ENCODE data around the gene CCDC88C. TPM values are rescaled to one million over a fixed set of nuclear protein-coding genes. Genes with fewer than 3 reads are reported as not detected.

CCDC88C gene
- polyA plus RNA-seq, 6 donors from 2014 or later: 13.5 to 35.0 (median 15.8) TPM

DNA sequence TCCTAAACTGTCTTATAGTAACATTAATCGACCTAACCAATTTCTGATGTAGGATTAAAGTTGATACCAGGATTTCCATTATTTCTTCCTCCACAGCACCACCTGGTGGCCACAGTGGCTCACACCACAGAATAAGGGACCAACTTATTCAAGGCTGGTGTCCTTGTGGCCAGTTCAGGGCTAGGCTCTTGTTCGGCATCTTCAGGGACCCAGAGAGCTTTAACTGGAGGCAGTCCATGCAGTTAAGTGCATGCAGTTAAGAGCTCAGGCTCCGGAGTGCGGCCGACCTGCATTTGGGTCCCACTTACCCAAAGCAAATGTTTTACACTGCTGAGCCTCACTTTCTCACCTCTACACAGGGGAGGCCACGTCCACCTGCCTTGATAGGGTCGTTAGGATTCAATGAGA is 131.1 kb downstream of the CCDC88C start:
- Mint-ChIP-seq H3K4me1 (peaks cover 22 to 32% (median 25%) of the 10 kb centered on the region in 3 donors), H3K4me3 (peak overlapping the region in 5 of 8 donors; percentile 6 to 84 (median 63)), H3K9me3 (peaks cover 0 to 3% (median 0%) of the 10 kb centered on the region in 7 donors), H3K27ac (peak overlapping the region in 3 of 6 donors; percentile 9 to 70 (median 44)), H3K36me3 (peaks cover 13 to 45% of the 10 kb centered on the region in 2 donors), H3K27me3 (no peaks in the 10 kb centered on the region)
- peak; percentile 74 to 80 for ATAC-seq (ENCODE audit: low read depth in 2 of 2)
- peak; percentile 58 for DNase-seq

DNA sequence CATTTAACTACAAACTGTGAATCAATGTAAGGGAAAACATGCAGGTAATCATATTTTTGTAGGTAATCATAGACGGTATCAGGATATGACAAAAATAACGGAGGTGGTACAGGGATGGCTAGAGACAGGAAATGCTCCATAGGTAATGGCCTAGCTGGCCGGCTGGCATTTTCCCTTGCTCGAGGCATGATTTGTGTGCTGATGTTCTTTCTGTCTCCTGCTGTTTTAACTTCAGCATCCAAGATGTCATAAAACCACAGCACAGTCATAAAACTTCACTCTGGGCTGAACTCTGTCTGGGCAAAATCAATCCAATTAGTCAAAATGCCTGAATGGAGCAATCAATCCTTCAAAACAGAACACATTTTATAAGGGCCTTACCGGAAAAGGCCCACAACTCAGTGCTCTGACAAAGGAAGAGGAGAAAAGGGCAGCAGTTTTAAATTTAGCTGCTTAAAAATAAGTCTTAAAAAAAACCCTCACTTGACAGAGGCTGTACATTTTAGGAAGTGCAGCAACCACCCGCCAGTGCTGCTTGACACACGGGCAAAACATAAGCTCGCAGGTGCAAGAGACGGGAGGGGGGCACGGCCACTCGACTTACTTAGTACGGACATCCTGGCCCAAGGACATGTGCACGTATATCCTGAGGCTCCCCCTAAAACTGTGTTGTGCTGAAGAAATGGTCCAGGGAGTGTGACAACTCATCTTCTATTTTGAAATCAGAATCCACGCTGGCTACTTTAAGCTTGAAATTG is 132.7 kb downstream of the CCDC88C start:
- peaks cover 13 to 45% of the 10 kb centered on the region in 2 donors for H3K36me3 Mint-ChIP-seq
- peak overlapping the region; percentile 3 to 87 (median 66) for H3K4me3 Mint-ChIP-seq
- H3K9me3 Mint-ChIP-seq: peaks cover 0 to 3% (median 0%) of the 10 kb centered on the region in 7 donors
- no peaks in the 10 kb centered on the region for H3K27me3 Mint-ChIP-seq
- H3K27ac Mint-ChIP-seq: peak overlapping the region; percentile 80 to 95 (median 88)
- peak; percentile 45 to 59 for ATAC-seq (ENCODE audit: low read depth in 2 of 2)
- DNase-seq: peak; percentile 15
- peaks cover 22 to 32% (median 25%) of the 10 kb centered on the region in 3 donors for H3K4me1 Mint-ChIP-seq

DNA sequence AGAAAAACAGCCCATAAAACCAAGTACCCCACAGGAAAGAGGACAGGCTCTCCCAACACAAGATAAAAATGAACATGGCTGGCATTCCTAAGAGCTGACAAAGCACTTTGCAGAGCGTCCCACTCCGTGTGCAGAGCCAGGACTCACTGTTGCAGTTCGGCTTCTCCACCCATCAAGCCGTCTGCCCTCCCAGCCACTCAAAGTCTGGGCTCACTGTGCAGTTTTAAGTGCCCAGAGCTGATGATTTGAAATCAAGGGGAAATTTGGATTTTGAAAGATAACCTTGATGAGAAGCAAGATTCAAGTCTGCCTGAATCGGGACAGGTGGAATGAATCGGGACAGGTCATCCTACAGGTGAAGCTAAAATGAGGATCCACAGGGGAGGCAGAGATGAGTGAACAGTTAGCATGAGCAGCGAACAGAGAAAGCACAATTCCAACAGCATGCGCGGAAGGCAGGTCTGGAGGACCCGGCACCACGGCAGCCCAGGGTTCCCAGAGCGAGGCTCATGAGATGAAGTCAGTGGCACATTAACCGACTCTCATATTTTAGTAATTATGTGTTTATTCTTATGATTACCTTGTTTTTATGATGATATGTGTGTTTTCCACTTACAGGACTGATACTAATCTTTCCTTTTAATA is 133.4 kb downstream of the CCDC88C start:
- no peak for DNase-seq
- Mint-ChIP-seq H3K27me3 (no peaks in the 10 kb centered on the region), H3K36me3 (peaks cover 9 to 42% of the 10 kb centered on the region in 2 donors), H3K4me3 (peak overlapping the region in 5 of 8 donors; percentile 13 to 75 (median 61)), H3K4me1 (peaks cover 22 to 32% (median 25%) of the 10 kb centered on the region in 3 donors), H3K27ac (peak overlapping the region in 5 of 6 donors; percentile 34 to 94 (median 79)), H3K9me3 (peaks cover 0 to 3% (median 0%) of the 10 kb centered on the region in 7 donors)
- ATAC-seq (ENCODE audit: low read depth in 2 of 2): no peak

DNA sequence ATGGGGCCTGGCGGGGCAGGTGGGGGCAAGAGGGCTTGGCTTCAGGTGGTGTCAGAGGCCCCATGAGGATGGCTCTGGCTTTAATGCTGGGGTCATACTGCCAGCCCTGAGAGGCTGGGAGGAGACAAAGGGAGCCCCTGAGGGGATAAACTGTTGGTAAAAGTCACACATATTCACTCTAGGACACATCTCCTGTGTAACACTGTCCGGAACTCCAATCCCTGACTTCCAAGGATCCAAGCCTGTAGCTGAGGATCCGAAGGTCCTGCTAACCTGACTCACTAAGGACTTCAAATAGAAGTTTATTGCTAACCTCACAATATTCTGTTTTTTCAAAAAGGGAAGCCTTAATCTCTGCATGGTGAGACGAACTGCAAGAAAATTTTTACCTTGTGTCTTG is 134.0 kb downstream of the CCDC88C start:
- peaks cover 0 to 3% (median 0%) of the 10 kb centered on the region in 7 donors for H3K9me3 Mint-ChIP-seq
- H3K4me3 Mint-ChIP-seq: peak overlapping the region in 1 of 8 donors; percentile 66
- H3K36me3 Mint-ChIP-seq: peaks cover 8 to 39% of the 10 kb centered on the region in 2 donors
- peaks cover 22 to 32% (median 25%) of the 10 kb centered on the region in 3 donors for H3K4me1 Mint-ChIP-seq
- DNase-seq (no peak), ATAC-seq (ENCODE audit: low read depth in 2 of 2) (no peak)
- peak overlapping the region in 5 of 6 donors; percentile 62 to 81 (median 75) for H3K27ac Mint-ChIP-seq
- no peaks in the 10 kb centered on the region for H3K27me3 Mint-ChIP-seq

DNA sequence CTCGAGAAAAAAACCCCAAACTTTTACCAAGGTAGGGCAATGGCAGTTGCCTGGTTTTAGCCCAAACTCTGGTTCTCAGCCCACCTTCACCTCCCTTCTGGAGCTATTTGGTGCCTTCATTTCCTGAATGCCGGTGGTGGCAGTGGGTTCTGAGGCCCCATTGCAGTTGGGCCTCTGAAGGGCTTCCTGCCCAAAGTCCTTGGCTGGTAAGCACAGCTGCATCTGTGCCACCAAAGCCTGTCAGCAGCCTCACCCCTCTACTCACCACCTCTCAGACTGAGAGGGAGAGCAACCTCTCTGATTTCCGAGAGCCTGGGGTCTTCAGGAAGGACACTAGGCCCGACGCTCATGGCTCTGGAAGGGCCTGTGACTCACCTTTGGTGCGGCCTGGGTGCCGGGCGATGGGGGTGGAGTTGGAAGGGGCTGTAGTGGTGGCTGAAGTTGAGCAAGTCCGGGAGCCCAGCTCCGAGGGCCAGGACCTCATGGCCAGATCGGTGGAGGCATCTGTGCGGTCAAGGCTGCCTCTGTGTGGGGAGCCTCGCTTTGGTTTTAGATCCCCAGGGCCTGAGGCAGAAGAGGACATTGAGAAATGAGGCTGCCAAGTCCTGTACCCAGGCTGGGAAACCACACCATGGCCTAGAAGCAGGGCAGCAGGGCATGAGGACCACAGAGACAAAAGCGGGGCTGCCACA is 134.5 kb downstream of the CCDC88C start:
- Mint-ChIP-seq H3K4me3 (no peak overlapping the region), H3K27me3 (no peaks in the 10 kb centered on the region), H3K4me1 (peaks cover 22 to 32% (median 25%) of the 10 kb centered on the region in 3 donors), H3K27ac (peak overlapping the region in 5 of 6 donors; percentile 21 to 81 (median 69)), H3K9me3 (peaks cover 0 to 3% (median 0%) of the 10 kb centered on the region in 7 donors), H3K36me3 (peaks cover 8 to 39% of the 10 kb centered on the region in 2 donors)
- DNase-seq: no peak
- no peak for ATAC-seq (ENCODE audit: low read depth in 2 of 2)

DNA sequence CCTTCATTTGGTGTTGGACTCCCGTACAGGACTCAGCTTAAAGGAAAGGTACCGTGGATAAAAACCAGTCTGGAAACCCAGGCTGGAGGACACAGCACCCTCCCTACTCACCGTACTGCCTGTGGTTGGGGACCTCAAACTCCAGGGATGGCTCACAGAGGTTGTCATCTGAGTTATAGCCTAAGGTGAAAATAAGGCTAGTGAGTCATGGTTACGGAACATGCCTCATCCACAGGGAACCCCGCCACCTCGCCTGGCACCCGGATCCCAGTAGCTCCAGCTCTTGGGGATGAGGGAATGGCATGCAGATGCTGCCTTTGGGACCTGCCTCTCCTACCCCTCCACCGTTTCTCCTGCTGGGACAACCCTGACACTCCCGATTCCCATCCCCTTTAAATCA is 136.3 kb downstream of the CCDC88C start:
- Mint-ChIP-seq H3K4me3 (no peak overlapping the region), H3K27ac (peak overlapping the region in 2 of 6 donors; percentile 47 to 63), H3K9me3 (peaks cover 0 to 3% (median 0%) of the 10 kb centered on the region in 7 donors), H3K36me3 (peaks cover 6 to 35% of the 10 kb centered on the region in 2 donors), H3K27me3 (no peaks in the 10 kb centered on the region), H3K4me1 (peaks cover 20 to 25% (median 22%) of the 10 kb centered on the region in 3 donors)
- DNase-seq: no peak
- no peak for ATAC-seq (ENCODE audit: low read depth in 2 of 2)

DNA sequence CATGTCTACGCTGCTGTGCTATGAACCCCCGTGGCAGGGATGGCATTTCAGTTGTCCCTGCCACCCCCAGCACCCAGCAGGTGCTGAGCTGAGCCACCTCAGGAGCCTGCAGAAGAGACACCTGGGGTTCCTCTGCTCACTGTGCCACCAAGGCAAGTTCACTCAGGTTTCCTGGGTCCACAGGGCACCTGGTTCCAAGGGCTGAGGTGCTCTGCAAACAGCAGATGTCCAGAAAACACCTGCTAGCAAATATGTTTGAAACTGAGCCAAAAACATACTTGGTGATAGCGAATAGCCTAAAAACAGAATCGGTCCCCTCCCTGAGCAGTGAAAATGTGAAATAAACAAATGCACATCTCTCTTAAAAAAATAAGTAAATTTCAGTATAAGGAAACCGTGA is 137.5 kb downstream of the CCDC88C start:
- Mint-ChIP-seq H3K4me1 (peaks cover 9 to 13% (median 11%) of the 10 kb centered on the region in 3 donors), H3K27me3 (no peaks in the 10 kb centered on the region), H3K27ac (peak overlapping the region in 1 of 6 donors; percentile 32), H3K4me3 (no peak overlapping the region), H3K36me3 (peaks cover 0 to 25% of the 10 kb centered on the region in 2 donors), H3K9me3 (peaks cover 0 to 3% (median 0%) of the 10 kb centered on the region in 7 donors)
- DNase-seq (no peak), ATAC-seq (ENCODE audit: low read depth in 2 of 2) (no peak)

DNA sequence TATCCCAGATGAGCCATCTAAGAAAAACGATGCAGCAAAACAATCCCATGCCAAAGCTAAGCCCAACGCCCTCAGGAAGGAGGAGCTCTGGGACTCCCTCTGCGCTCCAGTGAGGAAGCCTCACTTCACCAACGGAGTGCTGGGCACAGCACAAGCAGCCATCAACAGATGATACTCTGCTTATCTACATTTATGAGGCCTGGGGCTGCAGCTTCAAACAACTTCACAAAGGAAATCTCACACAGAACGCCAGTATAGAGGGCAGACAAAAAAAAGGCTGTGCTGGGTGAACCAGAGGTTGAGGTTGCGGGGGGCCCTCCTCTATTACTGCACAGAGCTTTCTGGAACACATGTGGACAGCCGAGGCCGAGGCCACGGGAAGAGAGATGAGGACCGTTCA is 138.3 kb downstream of the CCDC88C start:
- no peak overlapping the region for H3K4me3 Mint-ChIP-seq
- peaks cover 0 to 3% (median 0%) of the 10 kb centered on the region in 7 donors for H3K9me3 Mint-ChIP-seq
- H3K27ac Mint-ChIP-seq: peak overlapping the region in 2 of 6 donors; percentile 24 to 33
- no peaks in the 10 kb centered on the region for H3K27me3 Mint-ChIP-seq
- DNase-seq (no peak), ATAC-seq (ENCODE audit: low read depth in 2 of 2) (no peak)
- H3K36me3 Mint-ChIP-seq: peaks cover 0 to 21% of the 10 kb centered on the region in 2 donors
- H3K4me1 Mint-ChIP-seq: peaks cover 2 to 5% (median 3%) of the 10 kb centered on the region in 3 donors

DNA sequence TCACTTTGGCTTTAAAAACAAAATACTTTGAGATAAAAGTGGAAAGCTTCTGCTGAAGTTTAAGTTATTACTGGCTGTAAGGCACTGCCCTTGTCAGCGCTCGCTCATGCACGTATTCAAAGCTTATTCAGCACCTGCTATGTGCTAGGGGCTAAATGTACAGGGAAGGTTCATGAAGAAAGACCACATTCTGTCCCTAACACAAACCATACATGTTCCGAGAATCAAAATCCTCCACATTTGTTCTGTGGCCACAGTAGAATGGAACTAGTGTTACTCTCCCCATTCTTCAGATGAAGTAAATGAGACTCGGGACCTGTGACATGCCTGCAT is 139.3 kb downstream of the CCDC88C start:
- H3K27ac Mint-ChIP-seq: peak overlapping the region in 2 of 6 donors; percentile 11 to 50
- peak overlapping the region in 1 of 8 donors; percentile 9 for H3K4me3 Mint-ChIP-seq
- peaks cover 0 to 17% of the 10 kb centered on the region in 2 donors for H3K36me3 Mint-ChIP-seq
- H3K9me3 Mint-ChIP-seq: peaks cover 0 to 3% (median 0%) of the 10 kb centered on the region in 7 donors
- no peak for ATAC-seq (ENCODE audit: low read depth in 2 of 2)
- H3K4me1 Mint-ChIP-seq: no peaks in the 10 kb centered on the region
- H3K27me3 Mint-ChIP-seq: no peaks in the 10 kb centered on the region
- no peak for DNase-seq

DNA sequence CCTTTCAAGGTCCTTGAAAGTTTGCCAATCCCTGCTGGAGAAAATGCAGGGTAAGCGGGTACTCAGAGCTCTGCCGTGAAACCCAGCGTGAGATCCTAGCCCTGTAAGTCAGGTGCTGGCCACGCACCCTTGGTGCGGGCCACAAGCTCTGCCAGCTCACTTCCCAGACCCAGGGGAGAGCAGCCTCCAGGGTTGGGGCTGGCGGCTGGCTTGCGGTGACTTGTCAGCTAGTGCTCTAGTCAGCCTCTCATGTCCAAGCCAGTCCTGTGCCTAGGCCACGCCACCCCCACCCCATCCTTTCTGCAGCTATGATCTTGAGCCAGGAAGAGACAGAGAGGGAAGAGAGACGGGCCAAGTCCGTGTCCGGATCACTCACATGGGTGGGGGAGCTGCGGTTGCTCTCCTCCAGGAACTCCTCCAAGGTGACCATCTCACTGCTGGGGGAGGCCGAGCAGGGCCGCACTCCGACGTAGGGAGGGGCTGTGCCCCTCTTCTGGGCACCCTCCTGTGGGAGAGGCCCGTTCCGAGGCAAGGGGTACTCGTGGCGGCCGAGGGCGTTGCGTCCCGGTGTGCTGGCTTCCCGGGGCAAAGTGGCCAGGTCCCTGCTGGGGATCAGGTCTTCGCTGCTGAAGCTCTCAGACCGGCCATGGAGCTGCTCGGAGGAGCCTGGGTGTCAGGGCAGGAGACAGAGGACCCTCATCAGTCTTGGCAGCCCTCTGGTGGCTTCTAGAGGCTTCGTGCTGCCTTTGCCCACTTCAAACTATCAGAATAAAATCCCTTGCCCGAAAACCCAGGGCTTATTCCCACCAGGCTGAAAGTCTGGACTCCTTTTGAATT is 139.9 kb downstream of the CCDC88C start:
- H3K27me3 Mint-ChIP-seq: no peaks in the 10 kb centered on the region
- peak overlapping the region in 2 of 6 donors; percentile 15 to 36 for H3K27ac Mint-ChIP-seq
- no peaks in the 10 kb centered on the region for H3K4me1 Mint-ChIP-seq
- no peak for DNase-seq
- no peak overlapping the region for H3K4me3 Mint-ChIP-seq
- no peak for ATAC-seq (ENCODE audit: low read depth in 2 of 2)
- H3K9me3 Mint-ChIP-seq: peaks cover 0 to 3% (median 0%) of the 10 kb centered on the region in 7 donors
- H3K36me3 Mint-ChIP-seq: peaks cover 0 to 13% of the 10 kb centered on the region in 2 donors

DNA sequence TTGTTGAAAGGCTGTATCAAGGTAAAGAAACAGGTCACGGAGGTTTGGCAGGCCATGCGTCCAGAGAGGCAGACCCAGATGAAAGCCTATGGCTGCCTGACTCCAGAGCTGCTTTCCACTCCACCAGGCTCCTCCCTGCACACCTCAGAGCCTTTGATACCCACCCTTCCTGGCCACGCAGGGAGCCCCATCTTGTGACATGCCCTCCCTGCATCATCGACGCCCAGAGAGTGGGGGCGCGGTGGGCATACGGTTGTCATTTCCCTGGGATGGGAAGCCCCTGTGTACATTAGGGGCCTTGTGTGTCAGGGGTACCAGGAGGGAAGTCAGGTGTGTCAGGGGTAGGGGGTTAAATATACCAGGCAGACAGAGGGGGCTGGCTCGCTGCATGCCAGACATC is 142.8 kb downstream of the CCDC88C start:
- Mint-ChIP-seq H3K9me3 (no peaks in the 10 kb centered on the region), H3K36me3 (peaks cover 7 to 8% of the 10 kb centered on the region in 2 donors), H3K27me3 (no peaks in the 10 kb centered on the region)

DNA sequence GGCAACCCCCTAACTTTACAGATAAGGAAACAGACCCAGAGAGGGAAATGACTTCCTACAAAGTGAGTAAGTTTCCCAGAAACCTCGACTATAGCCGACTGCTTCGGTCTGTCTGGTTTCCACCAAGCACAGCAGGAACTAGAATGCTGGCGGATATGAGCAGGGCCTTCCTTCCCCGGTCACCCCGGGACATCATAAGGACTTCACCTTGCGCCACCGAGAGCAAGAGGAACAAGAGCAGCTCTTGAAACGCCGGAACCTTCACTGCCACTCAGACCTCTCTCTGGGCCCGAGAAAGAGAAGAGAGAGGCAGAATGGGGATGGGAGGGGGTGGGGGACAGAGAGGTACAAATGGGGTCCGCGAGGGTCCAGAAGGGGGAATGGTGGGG is 143.7 kb downstream of the CCDC88C start:
- peaks cover 3 to 10% (median 4%) of the 10 kb centered on the region in 3 donors for H3K4me1 Mint-ChIP-seq
- peaks cover 8 to 16% of the 10 kb centered on the region in 2 donors for H3K36me3 Mint-ChIP-seq
- DNase-seq: no peak
- H3K9me3 Mint-ChIP-seq: no peaks in the 10 kb centered on the region
- no peak for ATAC-seq (ENCODE audit: low read depth in 2 of 2)
- no peak overlapping the region for H3K27ac Mint-ChIP-seq
- H3K4me3 Mint-ChIP-seq: no peak overlapping the region
- no peaks in the 10 kb centered on the region for H3K27me3 Mint-ChIP-seq

More for the DNA sequence above, 142.8 kb downstream of the CCDC88C start:
- no peak for ATAC-seq (ENCODE audit: low read depth in 2 of 2)
- Mint-ChIP-seq H3K4me3 (peak overlapping the region in 1 of 8 donors; percentile 24), H3K27ac (peak overlapping the region in 2 of 6 donors; percentile 37 to 57), H3K4me1 (peaks cover 0 to 3% (median under 1%) of the 10 kb centered on the region in 3 donors)
- DNase-seq: no peak
